Activated B cell treated with CpG ODN at 0.5 μM for 24 hours (primary cell): Measurements from ENCODE around the gene ADAMTS12. TPM values are rescaled to one million over a fixed set of nuclear protein-coding genes. Genes with fewer than 3 reads are reported as not detected.

Experiments
- ATAC-seq: fragments of 200-7000 bp; cut with Tn5 transposase; one replicate; pipeline ENCODE4 v1.10.0; 2021; ENCODE audit warnings: low read depth, mild to moderate bottlenecking, moderate library complexity
- CTCF ChIA-PET: fragments of 350-600 bp; sonication (Branson Sonifier 250); formaldehyde crosslinking; loops from one replicate; lab custom pipeline; 2021; ENCODE audit warnings: antibody characterized with exemption; lab: Charles Lee
- POLR2A ChIA-PET: fragments of 350-600 bp; sonication (Branson Sonifier 250); formaldehyde crosslinking; loops from one replicate; lab custom pipeline; 2021; ENCODE audit warnings: antibody characterized with exemption; lab: Charles Lee
- DNase-seq: peaks from one replicate; pipeline ENCODE4 v3.0.0; 2022
- H3K27ac Mint-ChIP-seq: one replicate; pipeline ENCODE4 v1.8.0; 2020; ENCODE audit warnings: mixed read lengths
- H3K27me3 Mint-ChIP-seq: one replicate; pipeline ENCODE4 v1.8.0; 2021; ENCODE audit warnings: mixed read lengths
- H3K36me3 Mint-ChIP-seq: one replicate; pipeline ENCODE4 v1.8.0; 2021; ENCODE audit warnings: low read depth, mixed read lengths
- H3K4me1 Mint-ChIP-seq: one replicate; pipeline ENCODE4 v1.8.0; 2021; ENCODE audit warnings: mixed read lengths
- H3K4me3 Mint-ChIP-seq: one replicate; pipeline ENCODE4 v1.8.0; 2020; ENCODE audit warnings: mild to moderate bottlenecking, mixed read lengths
- H3K9me3 Mint-ChIP-seq: one replicate; pipeline ENCODE4 v1.8.0; 2020; ENCODE audit warnings: mixed read lengths
- intact Hi-C: fragments of 100-400 bp; cut with micrococcal nuclease; formaldehyde crosslinking; loops from one replicate; pipeline ENCODE4 v1.15.1; 2024
- total RNA-seq: library from RNA; stranded (reverse); gene quantifications from 2 replicates; pipeline ENCODE4 v1.2.3, GENCODE V29; 2022
- TF ChIP-seq, protein P1 (sequence below): fragments of 200-600 bp; IDR thresholded peaks from one replicate; pipeline ENCODE4 v1.8.0; 2022; ENCODE audit warnings: antibody characterized with exemption, mild to moderate bottlenecking

ADAMTS12 gene
- total RNA-seq, 1 donor from 2014 or later, result not detected

DNA sequence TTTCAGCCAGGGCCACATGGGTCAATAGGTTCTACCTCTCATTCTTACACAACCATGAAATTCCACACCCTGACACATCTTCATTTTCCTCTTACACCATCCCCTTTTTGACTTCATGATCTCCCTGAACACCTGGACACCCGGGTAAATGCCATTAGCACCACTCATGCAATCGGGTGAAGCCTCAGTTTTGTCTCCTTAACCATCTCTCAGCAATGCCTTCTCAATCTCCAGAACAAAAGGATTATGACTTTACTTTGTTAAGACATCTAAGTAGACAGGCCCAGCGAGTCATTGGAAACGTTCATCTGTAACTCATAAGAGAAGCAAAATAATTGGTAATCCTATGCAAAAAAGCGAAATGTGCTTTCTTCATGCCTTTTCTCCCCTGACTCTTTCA, 49.9 kb downstream of the ADAMTS12 start:
- H3K9me3 Mint-ChIP-seq, result peaks cover 6% of the 10 kb centered on the region
- no peak overlapping the region for H3K4me3 Mint-ChIP-seq
- H3K4me1 Mint-ChIP-seq, result no peaks in the 10 kb centered on the region
- ChIA-PET CTCF (no interaction called here), POLR2A (no interaction called here)
- no peaks in the 10 kb centered on the region for H3K36me3 Mint-ChIP-seq
- H3K27me3 Mint-ChIP-seq, result no peaks in the 10 kb centered on the region
- ATAC-seq (no peak), DNase-seq (no peak)
- H3K27ac Mint-ChIP-seq, result no peak overlapping the region
- TF ChIP-seq, protein P1, sequence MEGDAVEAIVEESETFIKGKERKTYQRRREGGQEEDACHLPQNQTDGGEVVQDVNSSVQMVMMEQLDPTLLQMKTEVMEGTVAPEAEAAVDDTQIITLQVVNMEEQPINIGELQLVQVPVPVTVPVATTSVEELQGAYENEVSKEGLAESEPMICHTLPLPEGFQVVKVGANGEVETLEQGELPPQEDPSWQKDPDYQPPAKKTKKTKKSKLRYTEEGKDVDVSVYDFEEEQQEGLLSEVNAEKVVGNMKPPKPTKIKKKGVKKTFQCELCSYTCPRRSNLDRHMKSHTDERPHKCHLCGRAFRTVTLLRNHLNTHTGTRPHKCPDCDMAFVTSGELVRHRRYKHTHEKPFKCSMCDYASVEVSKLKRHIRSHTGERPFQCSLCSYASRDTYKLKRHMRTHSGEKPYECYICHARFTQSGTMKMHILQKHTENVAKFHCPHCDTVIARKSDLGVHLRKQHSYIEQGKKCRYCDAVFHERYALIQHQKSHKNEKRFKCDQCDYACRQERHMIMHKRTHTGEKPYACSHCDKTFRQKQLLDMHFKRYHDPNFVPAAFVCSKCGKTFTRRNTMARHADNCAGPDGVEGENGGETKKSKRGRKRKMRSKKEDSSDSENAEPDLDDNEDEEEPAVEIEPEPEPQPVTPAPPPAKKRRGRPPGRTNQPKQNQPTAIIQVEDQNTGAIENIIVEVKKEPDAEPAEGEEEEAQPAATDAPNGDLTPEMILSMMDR, result no peak
- intact Hi-C loops, result no loop called here

DNA sequence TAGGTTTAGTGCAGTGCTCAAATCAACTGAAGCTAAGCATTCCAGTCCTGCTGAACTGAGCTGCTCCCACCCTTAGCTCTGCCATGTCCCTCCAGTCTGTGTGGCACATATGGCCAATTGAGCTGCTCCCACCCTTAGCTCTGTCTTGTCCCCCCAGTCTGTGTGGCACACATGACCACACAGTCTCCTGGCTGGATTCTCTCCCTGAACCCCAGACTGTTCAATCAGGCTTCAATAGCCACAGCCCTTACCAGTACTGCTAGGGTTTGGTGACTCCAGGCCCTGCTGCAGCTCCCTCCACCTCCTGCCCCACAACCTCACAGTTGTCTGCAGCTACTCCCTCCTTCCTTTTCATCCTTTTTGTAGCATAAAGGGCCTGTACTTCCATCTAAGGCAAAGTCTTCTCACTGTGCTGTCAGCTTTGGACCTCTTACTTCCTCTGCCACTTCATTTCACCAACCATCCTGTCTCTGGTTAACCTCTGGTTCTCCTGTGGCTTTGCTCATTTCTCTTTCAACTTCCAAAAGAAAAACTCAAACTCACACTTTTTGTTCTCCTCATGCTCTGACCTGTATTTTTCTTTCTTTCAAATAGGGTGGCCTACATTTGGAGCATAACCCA, 50.8 kb downstream of the ADAMTS12 start:
- no peak for DNase-seq
- TF ChIP-seq, protein P1, result no peak
- ATAC-seq, result no peak

DNA sequence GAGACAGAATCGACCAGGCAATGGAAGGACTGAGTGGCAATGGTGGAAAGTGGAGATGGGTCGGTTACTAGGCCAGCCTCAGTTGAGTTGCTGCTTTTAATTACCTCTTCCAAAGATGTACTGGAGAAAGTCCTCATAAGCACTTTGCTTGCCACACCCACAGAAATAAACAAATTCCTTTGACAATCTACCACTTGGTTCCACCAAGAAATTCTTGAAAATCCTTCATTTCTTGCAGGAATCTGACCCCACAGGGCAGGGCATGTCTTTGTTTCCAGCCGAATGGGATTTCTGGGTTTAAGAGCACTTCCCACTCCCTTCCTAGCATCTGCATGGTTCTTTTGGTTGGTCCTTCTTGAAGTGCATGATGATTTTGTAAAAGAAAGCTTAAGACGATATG, 54.5 kb downstream of the ADAMTS12 start:
- H3K4me3 Mint-ChIP-seq, result no peak overlapping the region
- CTCF ChIA-PET, result no interaction called here
- H3K27me3 Mint-ChIP-seq, result no peaks in the 10 kb centered on the region
- POLR2A ChIA-PET, result no interaction called here
- ATAC-seq (no peak), DNase-seq (no peak)
- no peak overlapping the region for H3K27ac Mint-ChIP-seq
- intact Hi-C loops, result no loop called here
- no peaks in the 10 kb centered on the region for H3K4me1 Mint-ChIP-seq
- H3K9me3 Mint-ChIP-seq, result no peaks in the 10 kb centered on the region
- TF ChIP-seq, protein P1, result no peak
- no peaks in the 10 kb centered on the region for H3K36me3 Mint-ChIP-seq

More for the DNA sequence above, 50.8 kb downstream of the ADAMTS12 start:
- Mint-ChIP-seq H3K4me3 (no peak overlapping the region), H3K9me3 (peaks cover 6% of the 10 kb centered on the region), H3K27me3 (no peaks in the 10 kb centered on the region), H3K4me1 (no peaks in the 10 kb centered on the region), H3K27ac (no peak overlapping the region), H3K36me3 (no peaks in the 10 kb centered on the region)
- ChIA-PET CTCF (no interaction called here), POLR2A (no interaction called here)
- intact Hi-C loops, result no loop called here

DNA sequence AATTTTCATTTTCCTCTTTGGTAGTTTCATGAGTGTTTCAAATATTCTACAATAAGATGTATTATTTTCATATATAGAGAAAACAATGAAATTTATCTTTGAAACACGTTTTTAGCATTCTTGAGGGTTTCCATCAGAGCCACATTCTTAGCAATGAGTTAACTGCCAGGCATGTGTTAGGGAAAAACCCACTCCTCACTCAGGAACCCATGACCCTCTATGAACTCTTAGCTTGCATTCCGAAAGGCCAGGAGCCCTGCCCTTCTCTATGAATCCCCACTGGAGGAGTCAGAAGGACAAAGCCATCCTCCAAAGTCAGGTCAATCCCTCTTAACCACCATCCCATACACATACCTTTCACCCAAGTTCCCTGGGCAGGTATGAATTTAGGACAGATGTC, 57.5 kb downstream of the ADAMTS12 start:
- H3K27ac Mint-ChIP-seq, result no peak overlapping the region
- ATAC-seq (no peak), DNase-seq (no peak)
- H3K36me3 Mint-ChIP-seq, result no peaks in the 10 kb centered on the region
- TF ChIP-seq, protein P1, result no peak
- intact Hi-C loops, result no loop called here
- H3K4me3 Mint-ChIP-seq, result no peak overlapping the region
- H3K4me1 Mint-ChIP-seq, result no peaks in the 10 kb centered on the region
- H3K27me3 Mint-ChIP-seq, result peaks cover 2% of the 10 kb centered on the region
- no peaks in the 10 kb centered on the region for H3K9me3 Mint-ChIP-seq
- CTCF ChIA-PET, result no interaction called here
- POLR2A ChIA-PET, result no interaction called here

DNA sequence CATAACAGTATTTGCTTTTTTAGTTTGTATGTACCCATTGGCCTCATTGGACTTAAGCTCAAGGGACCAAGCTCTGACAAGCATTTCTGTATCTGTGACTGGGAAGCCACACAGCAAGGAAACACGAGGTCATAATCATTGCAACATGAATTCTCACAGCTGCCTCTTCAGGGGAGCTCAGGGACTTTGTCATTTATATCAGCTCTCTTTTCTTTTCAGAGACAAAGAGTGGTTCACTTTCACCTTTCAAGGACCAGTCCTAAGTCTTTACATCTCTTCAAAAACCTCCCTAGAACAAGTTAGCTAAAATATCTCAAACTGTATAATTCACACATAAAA, 58.6 kb downstream of the ADAMTS12 start:
- TF ChIP-seq, protein P1, result no peak
- ChIA-PET CTCF (no interaction called here), POLR2A (no interaction called here)
- H3K27ac Mint-ChIP-seq, result no peak overlapping the region
- DNase-seq (no peak), ATAC-seq (no peak)
- no peaks in the 10 kb centered on the region for H3K4me1 Mint-ChIP-seq
- no peak overlapping the region for H3K4me3 Mint-ChIP-seq
- no peaks in the 10 kb centered on the region for H3K9me3 Mint-ChIP-seq
- peaks cover 4% of the 10 kb centered on the region for H3K27me3 Mint-ChIP-seq
- intact Hi-C loops, result no loop called here
- no peaks in the 10 kb centered on the region for H3K36me3 Mint-ChIP-seq
